Measurements from ENCODE around the gene CYTH1.

Gene CYTH1

DNA sequence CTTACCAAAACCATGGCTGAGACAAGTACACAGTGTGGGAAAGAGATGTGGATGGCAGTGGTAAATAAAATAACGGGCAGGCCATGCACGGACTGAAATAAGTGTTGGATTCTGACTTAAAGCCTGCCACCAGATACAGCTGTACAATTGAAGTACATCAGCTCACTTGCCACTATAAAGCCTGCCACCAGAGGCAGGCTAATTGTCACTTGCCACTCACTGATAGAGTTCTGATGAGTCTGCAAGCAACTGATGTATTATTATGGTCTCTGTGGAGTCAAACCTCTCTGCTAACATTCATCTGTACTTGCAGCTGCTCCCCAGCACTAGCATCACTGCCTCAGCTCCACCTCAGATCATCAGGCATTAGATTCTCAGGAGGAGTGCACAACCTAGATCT lies 93.0 kb downstream of the CYTH1 start:
- DNase-seq (ENCODE audit: low read depth), result no peak
- TF ChIP-seq, protein P1, sequence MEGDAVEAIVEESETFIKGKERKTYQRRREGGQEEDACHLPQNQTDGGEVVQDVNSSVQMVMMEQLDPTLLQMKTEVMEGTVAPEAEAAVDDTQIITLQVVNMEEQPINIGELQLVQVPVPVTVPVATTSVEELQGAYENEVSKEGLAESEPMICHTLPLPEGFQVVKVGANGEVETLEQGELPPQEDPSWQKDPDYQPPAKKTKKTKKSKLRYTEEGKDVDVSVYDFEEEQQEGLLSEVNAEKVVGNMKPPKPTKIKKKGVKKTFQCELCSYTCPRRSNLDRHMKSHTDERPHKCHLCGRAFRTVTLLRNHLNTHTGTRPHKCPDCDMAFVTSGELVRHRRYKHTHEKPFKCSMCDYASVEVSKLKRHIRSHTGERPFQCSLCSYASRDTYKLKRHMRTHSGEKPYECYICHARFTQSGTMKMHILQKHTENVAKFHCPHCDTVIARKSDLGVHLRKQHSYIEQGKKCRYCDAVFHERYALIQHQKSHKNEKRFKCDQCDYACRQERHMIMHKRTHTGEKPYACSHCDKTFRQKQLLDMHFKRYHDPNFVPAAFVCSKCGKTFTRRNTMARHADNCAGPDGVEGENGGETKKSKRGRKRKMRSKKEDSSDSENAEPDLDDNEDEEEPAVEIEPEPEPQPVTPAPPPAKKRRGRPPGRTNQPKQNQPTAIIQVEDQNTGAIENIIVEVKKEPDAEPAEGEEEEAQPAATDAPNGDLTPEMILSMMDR (conservative IDR thresholded peaks at IDR 0.05; ENCODE audit: low read length), result no peak

GRCh38 chr17:78687944-78688343 lies 94.1 kb downstream of the CYTH1 start:
- DNase-seq (ENCODE audit: low read depth), result no peak
- TF ChIP-seq, protein P1 (conservative IDR thresholded peaks at IDR 0.05; ENCODE audit: low read length), result no peak
- H3K4me3 ChIP-seq (ENCODE audit: low read length), result no peak overlapping the region

More for the DNA sequence above, 93.0 kb downstream of the CYTH1 start:
- no peak overlapping the region for H3K4me3 ChIP-seq (ENCODE audit: low read length)

DNA sequence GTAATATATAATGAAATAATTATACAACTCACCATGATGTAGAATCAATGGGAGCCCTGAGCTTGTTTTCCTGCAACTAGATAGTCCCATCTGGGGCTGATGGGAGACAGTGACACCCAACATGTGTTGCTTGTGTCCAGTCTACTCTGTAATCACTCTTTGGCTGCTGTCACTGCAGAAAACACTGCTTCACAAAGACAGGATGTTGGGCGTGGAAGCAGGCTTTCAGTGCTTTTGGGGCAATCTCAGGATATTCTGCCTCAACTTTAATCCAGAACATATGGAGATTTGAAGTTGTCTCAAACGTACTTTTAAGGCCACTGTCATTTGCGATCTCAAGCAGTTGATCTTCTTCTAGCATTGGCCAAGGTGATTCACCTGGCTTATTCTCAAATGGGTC lies 94.9 kb downstream of the CYTH1 start:
- TF ChIP-seq, protein P1 (conservative IDR thresholded peaks at IDR 0.05; ENCODE audit: low read length), result no peak
- H3K4me3 ChIP-seq (ENCODE audit: low read length), result no peak overlapping the region

DNA sequence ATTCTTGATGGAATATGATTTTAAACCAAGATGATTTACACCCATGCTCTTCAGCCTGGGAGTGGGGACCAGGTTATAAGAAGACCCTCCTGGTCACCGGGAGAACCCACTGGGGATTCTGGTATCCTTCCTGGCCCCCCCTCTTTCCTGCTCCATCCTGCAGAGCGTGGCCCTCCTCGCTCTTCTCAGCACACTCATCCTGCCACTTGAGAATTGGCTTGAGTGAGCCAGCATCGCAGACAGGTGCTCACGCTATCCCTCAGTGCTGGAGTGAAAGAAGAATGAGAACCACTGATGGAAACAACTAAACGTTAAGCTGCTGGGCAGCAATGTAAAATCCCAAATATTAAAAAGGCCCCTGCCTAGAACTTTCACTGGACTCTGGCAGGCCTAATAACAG lies 98.0 kb downstream of the CYTH1 start:
- TF ChIP-seq, protein P1 (conservative IDR thresholded peaks at IDR 0.05; ENCODE audit: low read length), result no peak
- DNase-seq (ENCODE audit: low read depth), result no peak
- no peak overlapping the region for H3K4me3 ChIP-seq (ENCODE audit: low read length)

More for the DNA sequence above, 94.9 kb downstream of the CYTH1 start:
- no peak for DNase-seq (ENCODE audit: low read depth)

GRCh38 chr17:78683408-78683961 lies 98.6 kb downstream of the CYTH1 start:
- no peak for DNase-seq (ENCODE audit: low read depth)
- no peak overlapping the region for H3K4me3 ChIP-seq (ENCODE audit: low read length)
- TF ChIP-seq, protein P1 (conservative IDR thresholded peaks at IDR 0.05; ENCODE audit: low read length), result no peak

GRCh38 chr17:78682363-78682762 lies 99.7 kb downstream of the CYTH1 start:
- no peak for DNase-seq (ENCODE audit: low read depth)
- TF ChIP-seq, protein P1 (conservative IDR thresholded peaks at IDR 0.05; ENCODE audit: low read length), result no peak
- H3K4me3 ChIP-seq (ENCODE audit: low read length), result no peak overlapping the region

GRCh38 chr17:78680436-78680835 lies 101.6 kb downstream of the CYTH1 start:
- TF ChIP-seq, protein P1 (conservative IDR thresholded peaks at IDR 0.05; ENCODE audit: low read length), result no peak
- DNase-seq (ENCODE audit: low read depth), result no peak
- H3K4me3 ChIP-seq (ENCODE audit: low read length), result no peak overlapping the region
